Thyroid gland (tissue), 4 donors: ENCODE data around the gene ATP8B1.
"Not testable (repeated sequence)": the region's sequence is repeated elsewhere in the genome, so short reads cannot be mapped to it uniquely, and the experiment has no call there.

ENCODE experiments used
- POLR2A ChIP-seq, 2 donors: fragments of 450-650 bp; IDR thresholded peaks; one replicate each; pipeline ENCODE4 v1.6.1; 2017; ENCODE audit warnings: antibody characterized with exemption in 2 of 2, mild to moderate bottlenecking in 2 of 2, moderate library complexity in 1 of 2
- TF ChIP-seq, protein P1 (sequence below), 6 experiments: fragments of 200-600 bp in 3 of 6; fragments of 450-650 bp in 3 of 6; sonication (generic) in 3 of 6; IDR thresholded peaks; one replicate each; pipeline ENCODE4 v1.5.1; 2016 to 2019; ENCODE audit warnings: antibody characterized with exemption in 6 of 6, mild to moderate bottlenecking in 2 of 6, inconsistent platforms in 1 of 6, moderate library complexity in 1 of 6

- TF ChIP-seq, protein P1, sequence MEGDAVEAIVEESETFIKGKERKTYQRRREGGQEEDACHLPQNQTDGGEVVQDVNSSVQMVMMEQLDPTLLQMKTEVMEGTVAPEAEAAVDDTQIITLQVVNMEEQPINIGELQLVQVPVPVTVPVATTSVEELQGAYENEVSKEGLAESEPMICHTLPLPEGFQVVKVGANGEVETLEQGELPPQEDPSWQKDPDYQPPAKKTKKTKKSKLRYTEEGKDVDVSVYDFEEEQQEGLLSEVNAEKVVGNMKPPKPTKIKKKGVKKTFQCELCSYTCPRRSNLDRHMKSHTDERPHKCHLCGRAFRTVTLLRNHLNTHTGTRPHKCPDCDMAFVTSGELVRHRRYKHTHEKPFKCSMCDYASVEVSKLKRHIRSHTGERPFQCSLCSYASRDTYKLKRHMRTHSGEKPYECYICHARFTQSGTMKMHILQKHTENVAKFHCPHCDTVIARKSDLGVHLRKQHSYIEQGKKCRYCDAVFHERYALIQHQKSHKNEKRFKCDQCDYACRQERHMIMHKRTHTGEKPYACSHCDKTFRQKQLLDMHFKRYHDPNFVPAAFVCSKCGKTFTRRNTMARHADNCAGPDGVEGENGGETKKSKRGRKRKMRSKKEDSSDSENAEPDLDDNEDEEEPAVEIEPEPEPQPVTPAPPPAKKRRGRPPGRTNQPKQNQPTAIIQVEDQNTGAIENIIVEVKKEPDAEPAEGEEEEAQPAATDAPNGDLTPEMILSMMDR (IDR thresholded peaks at IDR 0.05), result not testable (repeated sequence)
- TF ChIP-seq POLR2A (IDR thresholded peaks at IDR 0.05), result not testable (repeated sequence)
Measured at GRCh38 chr18:57847431-57847830, 44.3 kb upstream of the ATP8B1 start.
